Gastrocnemius medialis (tissue), 4 donors: Measurements from ENCODE around the gene DIAPH1. TPM values are rescaled to one million over a fixed set of nuclear protein-coding genes. Genes with fewer than 3 reads are reported as not detected.
A peak's percentile ranks its signal among the peaks of the same experiment; 100 is the strongest.

Experiments
- ATAC-seq, 2 donors: fragments of 150-250 bp; one replicate each; pipeline ENCODE4 v1.9.1; 2016
- DNase-seq, 2 donors: peaks; one replicate each; pipeline ENCODE4 v3.0.0-alpha.2; 2019
- H3K27ac ChIP-seq, 4 donors: fragments of 200-600 bp; sonication (generic); 1 replicate in 1 of 4; 2 replicates in 3 of 4; pipeline ENCODE4 v1.5.1; 2016 to 2018; ENCODE audit warnings: mild to moderate bottlenecking in 2 of 4, moderate library complexity in 1 of 4
- H3K27me3 ChIP-seq, 3 donors: fragments of 200-600 bp; sonication (generic) in 2 of 3; 1 replicate in 1 of 3; 2 replicates in 2 of 3; pipeline versions ENCODE4 v1.5.1 to v1.6.0; 2016 to 2019; ENCODE audit warnings: mild to moderate bottlenecking in 1 of 3, moderate library complexity in 1 of 3
- H3K36me3 ChIP-seq, 2 donors: fragments of 200-600 bp; sonication (generic) in 1 of 2; one replicate each; pipeline ENCODE4 v1.5.1; 2017 to 2018
- H3K4me1 ChIP-seq, 2 donors: fragments of 200-600 bp; sonication (generic) in 1 of 2; one replicate each; pipeline ENCODE4 v1.5.1; 2016 to 2017; ENCODE audit warnings: mild to moderate bottlenecking in 2 of 2
- H3K4me3 ChIP-seq, 4 donors: fragments of 200-600 bp; sonication (generic) in 3 of 4; 1 replicate in 1 of 4; 2 replicates in 3 of 4; pipeline ENCODE4 v1.5.1; 2016 to 2019; ENCODE audit warnings: mild to moderate bottlenecking in 2 of 4
- H3K9me3 ChIP-seq, 3 donors: fragments of 200-600 bp; sonication (generic) in 2 of 3; 1 replicate in 1 of 3; 2 replicates in 2 of 3; pipeline ENCODE4 v1.5.1; 2016 to 2019
- CTCF ChIP-seq, 5 experiments: fragments of 450-650 bp in 3 of 5; fragments of 200-600 bp in 2 of 5; sonication (generic) in 2 of 5; IDR thresholded peaks in 4 of 5; conservative IDR thresholded peaks in 1 of 5; 1 replicate in 4 of 5; 2 replicates in 1 of 5; pipeline ENCODE4 v1.5.1; 2016 to 2019; ENCODE audit warnings: antibody characterized with exemption in 5 of 5, mild to moderate bottlenecking in 3 of 5, moderate library complexity in 3 of 5
- POLR2A ChIP-seq, 2 donors: fragments of 450-650 bp; IDR thresholded peaks; one replicate each; pipeline ENCODE4 v1.6.1; 2017; ENCODE audit warnings: antibody characterized with exemption in 2 of 2, mild to moderate bottlenecking in 2 of 2, moderate library complexity in 2 of 2
- in situ Hi-C, 4 donors: fragments of 200-750 bp; cut with MboI; loops; one replicate each; pipeline versions ENCODE4 v1.15.0 to v1.8.0; 2017; ENCODE audit warnings: low sequenced_read_pairs in 4 of 4
- intact Hi-C: fragments of 100-400 bp; cut with DNase I; formaldehyde crosslinking; loops from one replicate; pipeline ENCODE4 v1.15.1; 2023; ENCODE audit warnings: low total_unique reads
- total RNA-seq, 4 donors: library from RNA; depleted of rRNA; stranded (reverse); fragments of >200 nt; gene quantifications; one replicate each; pipeline versions ENCODE4 v1.1.0 to v1.2.3, GENCODE V29; 2016

Gene DIAPH1
- total RNA-seq: 100 to 1,000 TPM in 3 of 4 donors, 10 to 100 TPM in 1; 98.3 to 324 (median 214) TPM

DNA sequence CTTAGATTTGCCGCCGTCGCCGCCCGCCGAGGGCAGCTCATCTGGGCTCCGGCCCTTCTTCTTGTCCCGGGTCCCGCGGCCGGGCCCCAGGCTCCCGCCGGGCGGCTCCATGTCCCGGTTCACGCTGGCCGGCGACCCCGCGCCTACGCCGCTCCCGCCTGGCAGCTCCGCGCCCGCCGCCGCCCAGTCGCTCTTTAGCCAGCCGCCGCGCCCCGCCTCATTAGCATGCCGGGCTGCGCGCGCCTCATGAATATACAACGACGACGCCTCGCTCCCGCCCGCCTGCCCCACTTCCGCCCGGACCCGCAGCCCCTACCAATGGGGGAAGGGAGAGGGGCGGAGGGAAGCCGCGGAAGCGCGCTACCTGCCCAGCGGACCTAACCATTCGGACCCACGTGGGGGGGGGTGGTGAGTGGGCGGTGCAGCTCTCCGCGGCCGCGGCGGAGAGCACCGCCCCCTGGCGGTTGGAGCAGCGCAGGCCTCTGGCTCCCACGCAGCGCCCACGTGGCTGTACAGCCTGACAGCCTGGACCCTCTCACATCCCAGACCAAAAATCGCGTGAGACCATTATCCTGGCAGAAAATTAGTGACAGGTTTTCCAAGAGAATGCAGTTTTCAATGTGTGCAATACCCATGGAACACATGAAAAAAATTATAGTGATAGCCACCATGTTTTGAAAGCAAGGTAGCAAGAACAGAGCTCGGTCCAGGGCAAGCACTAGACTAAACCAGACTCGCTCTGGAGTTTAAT is at the start of gene DIAPH1:
Gene DIAPH1 (minus strand): TSS at position 197 of the 751 bp plus-strand sequence. CDS start 86 bp downstream, at position 111.
- H3K4me3 ChIP-seq: peak within 1 kb of the TSS; percentile 64 to 100 (median 89)
- no peaks in the 10 kb centered on the region for H3K27me3 ChIP-seq
- H3K27ac ChIP-seq: peak within 1 kb of the TSS; percentile 89 to 100 (median 99)
- peak; percentile 97 to 98 for DNase-seq
- in situ Hi-C loops (no loop called here), intact Hi-C loops (loop anchor here (1.0 to 5.0 kb wide), 6 partner anchors 15 to 1423 kb away; partner anchors contain the start of genes HDAC3, RELL2 and TAF7)
- H3K4me1 ChIP-seq: peaks cover 36 to 37% of the 10 kb centered on the region in 2 donors
- no peaks in the 10 kb centered on the region for H3K9me3 ChIP-seq
- TF ChIP-seq POLR2A (IDR thresholded peaks at IDR 0.05): peak; percentile 99
- TF ChIP-seq CTCF (IDR thresholded peaks at IDR 0.05 in 4 of 5, conservative IDR thresholded peaks at IDR 0.05 in 1 of 5): peak; percentile 100
- ATAC-seq: peak; percentile 71 to 76
- peaks cover 0 to 26% of the 10 kb centered on the region in 2 donors for H3K36me3 ChIP-seq

DNA sequence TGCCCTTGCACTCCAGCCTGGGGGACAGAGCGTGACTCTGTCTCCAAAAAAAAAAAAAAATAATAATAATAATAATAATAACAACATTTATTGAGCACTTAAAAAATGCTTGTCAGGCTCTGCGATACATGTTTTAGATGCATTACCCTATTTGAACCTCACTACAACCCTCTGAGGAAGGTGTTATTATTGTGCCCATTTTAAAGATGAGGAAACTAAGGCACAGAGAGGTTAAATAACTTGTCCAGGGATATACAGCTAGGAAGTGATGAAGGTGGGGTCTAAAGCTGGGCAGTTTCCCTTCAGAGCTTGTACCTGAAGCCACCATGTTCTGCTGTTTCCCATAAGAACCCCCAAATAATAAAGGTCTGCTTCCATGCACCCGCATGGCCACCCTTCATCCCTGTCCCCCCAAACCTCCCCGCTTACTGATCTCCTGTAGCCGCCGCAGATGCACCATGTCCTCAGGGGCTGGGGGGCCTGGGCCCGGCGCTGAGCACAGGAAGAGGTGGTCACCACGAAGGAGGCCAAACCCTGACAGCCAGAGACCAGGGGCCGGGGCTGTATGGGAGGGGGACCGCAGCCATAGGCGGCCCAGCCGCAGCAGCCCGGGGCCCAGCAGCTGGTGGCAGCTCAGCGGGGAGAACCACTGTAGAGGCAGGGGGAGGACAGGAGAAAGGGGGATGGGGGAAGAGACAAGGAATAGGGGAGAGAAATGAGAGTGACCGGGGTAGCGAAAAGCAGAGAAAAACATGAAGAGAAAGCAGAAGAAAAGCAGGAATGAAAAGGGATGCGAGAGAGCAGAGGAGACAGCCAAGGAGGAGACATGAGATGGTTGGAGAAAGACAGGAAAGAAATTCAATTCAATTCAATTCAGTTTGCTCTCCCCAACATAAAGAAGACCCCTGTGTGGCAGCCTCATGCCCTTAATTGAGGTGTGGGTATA is 47.5 kb upstream of the DIAPH1 start:
- intact Hi-C loops: no loop called here
- ATAC-seq (no peak), DNase-seq (no peak)
- Histone ChIP-seq H3K9me3 (no peaks in the 10 kb centered on the region), H3K27me3 (no peaks in the 10 kb centered on the region), H3K27ac (no peak overlapping the region), H3K4me1 (no peaks in the 10 kb centered on the region), H3K4me3 (no peak overlapping the region), H3K36me3 (no peaks in the 10 kb centered on the region)
- in situ Hi-C loops: no loop called here
- TF ChIP-seq POLR2A (IDR thresholded peaks at IDR 0.05) (no peak), CTCF (IDR thresholded peaks at IDR 0.05 in 4 of 5, conservative IDR thresholded peaks at IDR 0.05 in 1 of 5) (no peak)

- Histone ChIP-seq H3K4me3 (no peak overlapping the region), H3K27me3 (no peaks in the 10 kb centered on the region), H3K36me3 (no peaks in the 10 kb centered on the region), H3K4me1 (no peaks in the 10 kb centered on the region), H3K27ac (no peak overlapping the region), H3K9me3 (no peaks in the 10 kb centered on the region)
- in situ Hi-C loops: no loop called here
- TF ChIP-seq CTCF (IDR thresholded peaks at IDR 0.05 in 4 of 5, conservative IDR thresholded peaks at IDR 0.05 in 1 of 5): peak; percentile 49 to 93 (median 77)
- TF ChIP-seq POLR2A (IDR thresholded peaks at IDR 0.05): no peak
- ATAC-seq (peak; percentile 39 to 72), DNase-seq (peak; percentile 41 to 48)
- intact Hi-C loops: no loop called here
Observed at GRCh38 chr5:141664733-141665461, 46.1 kb upstream of the DIAPH1 start.

- no peaks in the 10 kb centered on the region for H3K36me3 ChIP-seq
- intact Hi-C loops: no loop called here
- no peak overlapping the region for H3K27ac ChIP-seq
- ATAC-seq: no peak
- no peaks in the 10 kb centered on the region for H3K27me3 ChIP-seq
- no peak overlapping the region for H3K4me3 ChIP-seq
- no peak for DNase-seq
- TF ChIP-seq POLR2A (IDR thresholded peaks at IDR 0.05) (no peak), CTCF (IDR thresholded peaks at IDR 0.05 in 4 of 5, conservative IDR thresholded peaks at IDR 0.05 in 1 of 5) (no peak)
- no peaks in the 10 kb centered on the region for H3K4me1 ChIP-seq
- in situ Hi-C loops: no loop called here
- H3K9me3 ChIP-seq: no peaks in the 10 kb centered on the region
Observed at GRCh38 chr5:141663506-141663905, 44.7 kb upstream of the DIAPH1 start.
